ENCODE measurements around the gene PDCD2L.

PDCD2L gene

DNA sequence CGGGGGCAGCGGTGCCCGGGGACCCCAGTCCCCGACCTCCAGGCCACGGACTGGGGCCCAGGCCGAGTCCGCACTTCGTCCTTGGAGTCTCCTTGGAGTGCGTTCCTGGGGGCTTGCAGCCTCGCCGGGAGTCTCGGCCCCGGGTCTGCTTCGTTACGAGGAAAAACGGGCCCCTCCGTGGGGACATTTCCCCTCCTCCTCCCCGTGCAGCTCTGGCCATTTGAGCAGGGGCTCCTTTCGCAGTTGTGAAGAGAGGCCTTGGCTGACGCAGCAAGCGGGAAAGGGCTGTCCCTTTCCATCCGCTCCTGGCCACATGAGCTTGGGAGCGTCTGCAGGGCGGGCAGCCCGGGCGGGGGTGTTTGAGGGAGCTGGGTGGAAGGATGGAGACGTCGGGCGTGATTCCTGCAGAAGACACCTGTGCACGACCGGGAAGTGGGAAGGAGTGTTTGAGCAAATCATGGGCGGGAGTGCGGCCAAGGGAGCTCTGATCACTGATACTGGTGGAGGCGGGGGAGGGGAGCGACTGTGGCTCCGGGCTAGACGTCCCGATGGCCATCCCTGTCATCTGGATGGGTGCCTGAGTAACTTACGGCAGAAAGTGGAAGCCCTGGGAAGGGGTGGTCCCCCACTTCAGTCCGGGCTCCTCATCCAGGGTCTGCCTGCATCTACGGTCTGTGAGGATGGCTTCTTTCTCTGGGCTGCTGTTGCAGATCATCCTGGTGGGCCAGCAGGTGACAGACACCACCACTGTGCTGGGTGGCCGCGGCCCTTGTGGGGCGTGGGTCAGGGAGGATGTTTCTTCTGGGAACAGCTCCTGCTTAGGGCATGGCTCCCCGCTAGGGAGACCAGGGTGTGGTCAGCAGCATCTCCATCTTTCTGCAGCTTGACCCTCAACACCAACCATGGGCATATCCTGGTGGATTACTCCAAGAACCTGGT, 38.5 kb upstream of the PDCD2L start:
- H3K4me3 ChIP-seq (ENCODE audit: insufficient read depth in 1 of 2, low read depth in 1 of 2, low read length in 2 of 2): peak overlapping the region; percentile 67 to 92
- 13% methylated on average over 45 of the region's 45 CpGs for WGBS

DNA sequence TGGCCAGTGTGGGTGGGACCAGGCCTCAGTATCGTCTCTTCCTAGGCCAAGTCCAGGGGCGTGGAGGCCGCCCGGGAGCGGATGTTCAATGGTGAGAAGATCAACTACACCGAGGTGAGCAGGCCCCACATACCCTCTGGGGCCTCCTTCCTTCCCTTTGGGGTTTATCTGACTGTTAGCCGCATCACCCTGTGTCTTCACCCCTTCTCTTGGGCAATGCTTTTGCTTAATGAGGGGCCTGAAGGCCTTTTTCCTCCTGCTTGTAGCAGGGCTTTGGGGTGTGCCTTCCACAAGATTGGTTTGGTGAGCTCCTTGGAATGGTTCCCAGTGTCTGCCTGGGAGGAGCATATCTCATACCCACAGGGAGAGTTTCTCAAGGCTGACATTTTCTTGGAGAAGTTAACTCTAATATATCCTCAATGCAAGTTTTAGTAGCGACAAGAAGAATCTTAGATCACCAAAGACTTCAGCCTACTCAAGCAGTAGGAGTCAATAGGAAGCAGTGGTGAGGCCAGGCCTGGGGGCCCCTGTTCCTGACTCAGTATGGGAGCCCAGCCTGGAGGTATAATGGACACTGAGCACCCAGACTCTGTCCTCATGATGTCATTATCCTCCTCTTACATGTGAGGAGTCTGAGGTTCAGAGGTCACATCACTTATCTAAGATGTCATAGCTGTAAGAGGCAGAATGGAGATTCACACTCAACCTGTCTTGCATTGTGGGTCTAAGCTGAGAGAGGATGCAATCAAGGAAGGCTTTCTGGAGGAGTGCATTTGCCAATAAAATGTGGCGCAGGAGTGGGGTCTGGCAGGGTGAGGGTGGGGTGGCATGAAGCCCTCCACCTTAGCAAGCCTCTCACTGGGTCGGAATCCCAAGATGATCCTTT, 37.2 kb upstream of the PDCD2L start:
- H2BK15ac ChIP-seq (ENCODE audit: low read depth, poor library complexity, severe bottlenecking): no peak overlapping the region
- H3K79me1 ChIP-seq (replicated peaks; ENCODE audit: low read length, poor library complexity, severe bottlenecking): peaks cover 37% of the 10 kb centered on the region
- 98% methylated on average over 9 of the region's 10 CpGs for whole genome bisulfite sequencing

More for the DNA sequence above, 38.5 kb upstream of the PDCD2L start:
- peak overlapping the region; percentile 93 for H3K9ac ChIP-seq (ENCODE audit: low read length)
- H2BK12ac ChIP-seq (ENCODE audit: low read length in 2 of 2): peak overlapping the region in 1 of 2 experiments; percentile 37
- peak overlapping the region; percentile 43 for H2BK120ac ChIP-seq (ENCODE audit: low read depth, low read length)
- peak overlapping the region; percentile 49 for H2BK15ac ChIP-seq (ENCODE audit: low read depth, poor library complexity, severe bottlenecking)
- peak overlapping the region; percentile 30 for H2AFZ ChIP-seq (ENCODE audit: low read depth, low read length)
- H3K4ac ChIP-seq (ENCODE audit: low read depth in 1 of 2, low read length in 2 of 2): peak overlapping the region; percentile 40 to 71
- H2AK5ac ChIP-seq (ENCODE audit: low read length, severe bottlenecking): peak overlapping the region; percentile 36
- H3K9me3 ChIP-seq (ENCODE audit: control insufficient read depth, low read length): no peaks in the 10 kb centered on the region
- peak overlapping the region; percentile 72 for H4K91ac ChIP-seq (ENCODE audit: low read length)
- H3K23ac ChIP-seq (ENCODE audit: low read length in 2 of 2): peak overlapping the region; percentile 3 to 82
- no peak overlapping the region for H2BK5ac ChIP-seq (ENCODE audit: low read depth, low read length, poor library complexity, severe bottlenecking)
- peak overlapping the region; percentile 67 to 80 for H3K18ac ChIP-seq (ENCODE audit: low read depth in 1 of 2, low read length in 2 of 2)
- H3K79me1 ChIP-seq (replicated peaks; ENCODE audit: low read length, poor library complexity, severe bottlenecking): peaks cover 35% of the 10 kb centered on the region
- H3K4me2 ChIP-seq (ENCODE audit: low read length, poor library complexity, severe bottlenecking): peak overlapping the region; percentile 96
- H4K8ac ChIP-seq (ENCODE audit: low read length): peak overlapping the region; percentile 73
- peak; percentile 54 for DNase-seq
- no peak overlapping the region for H3K27ac ChIP-seq (ENCODE audit: low read length, poor library complexity, severe bottlenecking)
- H3K36me3 ChIP-seq (ENCODE audit: control insufficient read depth in 1 of 2, insufficient read depth in 2 of 2, low read depth in 1 of 2, low read length in 2 of 2): peaks cover 37 to 44% of the 10 kb centered on the region in 2 experiments
- peak overlapping the region in 1 of 2 experiments; percentile 45 for H3K14ac ChIP-seq (ENCODE audit: low read length in 2 of 2)
- peaks cover 13% of the 10 kb centered on the region for H3K4me1 ChIP-seq (ENCODE audit: control insufficient read depth, insufficient read depth, low read depth, low read length)
- H3K27me3 ChIP-seq (ENCODE audit: control insufficient read depth in 1 of 2, insufficient read depth in 1 of 2, low read length in 2 of 2): no peaks in the 10 kb centered on the region

DNA sequence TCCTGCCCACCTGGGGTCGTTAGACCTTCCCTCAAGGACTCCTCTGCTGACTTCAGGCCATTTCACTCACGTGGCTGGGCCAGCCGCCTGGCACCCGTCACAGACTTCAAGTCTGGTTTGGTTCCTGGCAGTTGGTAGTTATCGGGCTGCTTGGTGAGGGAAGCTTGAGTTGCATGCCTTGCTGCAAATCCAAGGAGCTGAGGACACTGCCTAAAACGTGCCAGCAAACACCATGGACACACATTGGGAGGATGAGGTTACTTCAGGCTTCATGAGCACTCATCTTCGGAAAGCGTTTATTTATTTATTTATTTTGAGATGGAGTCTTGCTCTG, 36.6 kb upstream of the PDCD2L start:
- WGBS: 93% methylated on average over 8 of the region's 8 CpGs
- H3K9ac ChIP-seq (ENCODE audit: low read length): no peak overlapping the region
- H3K36me3 ChIP-seq (ENCODE audit: control insufficient read depth in 1 of 2, insufficient read depth in 2 of 2, low read depth in 1 of 2, low read length in 2 of 2): peaks cover 48 to 49% of the 10 kb centered on the region in 2 experiments
- H3K23ac ChIP-seq (ENCODE audit: low read length in 2 of 2): peak overlapping the region in 1 of 2 experiments; percentile 73
- H3K4ac ChIP-seq (ENCODE audit: low read depth in 1 of 2, low read length in 2 of 2): no peak overlapping the region
- peaks cover 40% of the 10 kb centered on the region for H3K79me1 ChIP-seq (replicated peaks; ENCODE audit: low read length, poor library complexity, severe bottlenecking)
- peaks cover 13% of the 10 kb centered on the region for H3K4me1 ChIP-seq (ENCODE audit: control insufficient read depth, insufficient read depth, low read depth, low read length)
- H2BK15ac ChIP-seq (ENCODE audit: low read depth, poor library complexity, severe bottlenecking): no peak overlapping the region
- H3K18ac ChIP-seq (ENCODE audit: low read depth in 1 of 2, low read length in 2 of 2): no peak overlapping the region
- H3K4me2 ChIP-seq (ENCODE audit: low read length, poor library complexity, severe bottlenecking): no peak overlapping the region
- no peak overlapping the region for H4K91ac ChIP-seq (ENCODE audit: low read length)
- H3K9me3 ChIP-seq (ENCODE audit: control insufficient read depth, low read length): no peaks in the 10 kb centered on the region
- no peak overlapping the region for H2BK5ac ChIP-seq (ENCODE audit: low read depth, low read length, poor library complexity, severe bottlenecking)
- H3K14ac ChIP-seq (ENCODE audit: low read length in 2 of 2): no peak overlapping the region
- no peak overlapping the region for H3K4me3 ChIP-seq (ENCODE audit: insufficient read depth in 1 of 2, low read depth in 1 of 2, low read length in 2 of 2)
- no peak overlapping the region for H2AK5ac ChIP-seq (ENCODE audit: low read length, severe bottlenecking)
- DNase-seq: no peak
- no peaks in the 10 kb centered on the region for H3K27me3 ChIP-seq (ENCODE audit: control insufficient read depth in 1 of 2, insufficient read depth in 1 of 2, low read length in 2 of 2)
- H2BK120ac ChIP-seq (ENCODE audit: low read depth, low read length): no peak overlapping the region
- no peak overlapping the region for H3K27ac ChIP-seq (ENCODE audit: low read length, poor library complexity, severe bottlenecking)
- no peak overlapping the region for H2BK12ac ChIP-seq (ENCODE audit: low read length in 2 of 2)
- H2AFZ ChIP-seq (ENCODE audit: low read depth, low read length): no peak overlapping the region
- H4K8ac ChIP-seq (ENCODE audit: low read length): no peak overlapping the region

More for the DNA sequence above, 37.2 kb upstream of the PDCD2L start:
- no peaks in the 10 kb centered on the region for H3K27me3 ChIP-seq (ENCODE audit: control insufficient read depth in 1 of 2, insufficient read depth in 1 of 2, low read length in 2 of 2)
- H3K27ac ChIP-seq (ENCODE audit: low read length, poor library complexity, severe bottlenecking): no peak overlapping the region
- H3K14ac ChIP-seq (ENCODE audit: low read length in 2 of 2): no peak overlapping the region
- H3K4ac ChIP-seq (ENCODE audit: low read depth in 1 of 2, low read length in 2 of 2): no peak overlapping the region
- no peaks in the 10 kb centered on the region for H3K9me3 ChIP-seq (ENCODE audit: control insufficient read depth, low read length)
- H3K4me1 ChIP-seq (ENCODE audit: control insufficient read depth, insufficient read depth, low read depth, low read length): peaks cover 13% of the 10 kb centered on the region
- no peak overlapping the region for H2AFZ ChIP-seq (ENCODE audit: low read depth, low read length)
- no peak overlapping the region for H4K91ac ChIP-seq (ENCODE audit: low read length)
- H3K23ac ChIP-seq (ENCODE audit: low read length in 2 of 2): peak overlapping the region in 1 of 2 experiments; percentile 73
- peak overlapping the region in 1 of 2 experiments; percentile 92 for H3K4me3 ChIP-seq (ENCODE audit: insufficient read depth in 1 of 2, low read depth in 1 of 2, low read length in 2 of 2)
- H2AK5ac ChIP-seq (ENCODE audit: low read length, severe bottlenecking): no peak overlapping the region
- H3K9ac ChIP-seq (ENCODE audit: low read length): peak overlapping the region; percentile 93
- H4K8ac ChIP-seq (ENCODE audit: low read length): peak overlapping the region; percentile 14
- H2BK5ac ChIP-seq (ENCODE audit: low read depth, low read length, poor library complexity, severe bottlenecking): no peak overlapping the region
- H3K18ac ChIP-seq (ENCODE audit: low read depth in 1 of 2, low read length in 2 of 2): peak overlapping the region in 1 of 2 experiments; percentile 29
- peak; percentile 26 for DNase-seq
- H2BK120ac ChIP-seq (ENCODE audit: low read depth, low read length): no peak overlapping the region
- H2BK12ac ChIP-seq (ENCODE audit: low read length in 2 of 2): no peak overlapping the region
- no peak overlapping the region for H3K4me2 ChIP-seq (ENCODE audit: low read length, poor library complexity, severe bottlenecking)
- H3K36me3 ChIP-seq (ENCODE audit: control insufficient read depth in 1 of 2, insufficient read depth in 2 of 2, low read depth in 1 of 2, low read length in 2 of 2): peaks cover 44 to 48% of the 10 kb centered on the region in 2 experiments
